Measurements from ENCODE around the gene TMEM225B. TPM values are rescaled to one million over a fixed set of nuclear protein-coding genes. Genes with fewer than 3 reads are reported as not detected.
A peak's percentile ranks its signal among the peaks of the same experiment; 100 is the strongest.

The TMEM225B gene
- total RNA-seq, 3 donors from 2014 or later: 0.58 to 1.2 (median 0.82) TPM

DNA sequence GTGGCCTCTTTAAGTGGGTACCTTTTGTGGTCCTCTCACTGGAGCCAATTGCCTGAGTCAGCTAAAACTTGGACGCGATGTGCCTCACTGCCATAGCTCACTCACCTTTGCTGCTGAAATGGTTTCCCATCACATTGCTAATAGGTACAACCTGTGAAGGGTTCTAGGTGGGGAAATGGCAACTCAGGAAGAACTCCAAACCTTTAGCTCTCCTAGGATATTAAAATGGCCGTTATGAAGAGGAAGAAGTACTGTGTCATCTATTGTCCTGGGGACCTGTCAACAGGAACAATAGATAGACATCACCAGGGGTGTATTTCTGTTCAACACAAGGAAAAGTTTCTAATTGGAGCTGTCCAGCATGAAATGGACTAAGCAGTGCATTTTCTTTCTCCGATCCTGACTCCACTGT is 40.9 kb upstream of the TMEM225B start:
- intact Hi-C loops (cut with DNase I, micrococcal nuclease): no loop called here
- no peak for DNase-seq
- no peaks in the 10 kb centered on the region for H3K36me3 ChIP-seq (ENCODE audit: low read depth)

GRCh38 chr7:99557940-99558305 is 40.1 kb upstream of the TMEM225B start:
- TF ChIP-seq CTCF (IDR thresholded peaks at IDR 0.05): no peak
- Histone ChIP-seq H3K36me3 (ENCODE audit: low read depth) (no peaks in the 10 kb centered on the region), H3K4me1 (ENCODE audit: low read depth) (peaks cover 20% of the 10 kb centered on the region), H3K4me3 (peak overlapping the region; percentile 90), H3K9me3 (no peaks in the 10 kb centered on the region)
- DNase-seq (no peak), ATAC-seq (peak; percentile 67)
- intact Hi-C loops (cut with DNase I, micrococcal nuclease): no loop called here

More for the DNA sequence above, 40.9 kb upstream of the TMEM225B start:
- no peak for ATAC-seq
- TF ChIP-seq CTCF (IDR thresholded peaks at IDR 0.05): no peak
- Histone ChIP-seq H3K4me3 (no peak overlapping the region), H3K4me1 (ENCODE audit: low read depth) (peaks cover 20% of the 10 kb centered on the region), H3K9me3 (no peaks in the 10 kb centered on the region)

DNA sequence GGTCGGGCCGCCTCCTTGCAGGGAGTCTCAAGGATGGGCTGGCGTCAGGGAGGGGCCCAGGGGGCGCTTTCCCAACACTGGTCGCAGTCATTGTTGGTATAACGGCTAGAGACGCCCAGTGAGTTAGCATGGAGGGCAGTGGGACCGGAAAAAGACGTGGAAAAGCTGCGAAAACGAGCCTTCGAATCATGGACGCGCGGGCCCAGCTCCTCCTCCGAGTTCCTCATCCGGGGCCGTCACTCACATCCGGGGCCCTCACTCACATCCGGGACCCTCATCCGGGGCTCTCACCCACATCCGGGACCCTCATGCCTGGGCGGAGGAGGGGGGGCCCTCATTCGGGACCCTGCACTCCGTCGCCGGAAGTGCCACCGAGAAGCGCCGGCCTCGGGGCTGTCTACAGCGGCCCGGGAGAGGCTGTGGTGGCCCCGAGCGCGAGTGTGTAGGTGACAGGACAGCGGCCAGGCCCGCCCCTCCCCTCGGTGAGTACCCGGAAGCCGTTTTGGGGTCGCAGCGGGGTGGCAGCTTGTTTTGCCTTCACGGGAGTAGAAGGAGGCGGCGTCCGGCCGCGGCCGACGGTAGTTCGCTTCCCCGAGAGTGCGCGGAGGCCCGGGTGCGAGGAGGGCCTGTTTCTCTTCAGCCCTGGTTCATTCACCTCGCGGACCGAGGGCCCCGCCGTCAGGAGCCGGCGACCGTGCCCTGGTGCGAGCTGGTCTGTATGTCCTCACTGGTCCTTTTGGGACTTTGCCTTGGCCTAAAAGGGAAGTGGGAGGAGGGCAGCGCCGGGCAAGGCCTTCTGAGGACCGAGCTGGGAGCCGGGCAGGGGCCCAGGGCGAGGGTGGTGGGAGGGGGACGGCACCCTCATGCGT is 39.5 kb upstream of the TMEM225B start, which contains the start of gene ZNF655:
ZNF655 (plus strand) TSS at position 337 of the 869 bp plus-strand sequence. CDS start 1,918 bp downstream, outside the sequence.
- peaks cover 20% of the 10 kb centered on the region for H3K4me1 ChIP-seq (ENCODE audit: low read depth)
- no peaks in the 10 kb centered on the region for H3K9me3 ChIP-seq
- H3K4me3 ChIP-seq: peak within 1 kb of the TSS; percentile 90
- H3K36me3 ChIP-seq (ENCODE audit: low read depth): peaks cover 2% of the 10 kb centered on the region
- intact Hi-C loops (cut with DNase I, micrococcal nuclease): no loop called here
- ATAC-seq (peak; percentile 94), DNase-seq (peak; percentile 90 to 95 (median 95))
- no peak for TF ChIP-seq CTCF (IDR thresholded peaks at IDR 0.05)

DNA sequence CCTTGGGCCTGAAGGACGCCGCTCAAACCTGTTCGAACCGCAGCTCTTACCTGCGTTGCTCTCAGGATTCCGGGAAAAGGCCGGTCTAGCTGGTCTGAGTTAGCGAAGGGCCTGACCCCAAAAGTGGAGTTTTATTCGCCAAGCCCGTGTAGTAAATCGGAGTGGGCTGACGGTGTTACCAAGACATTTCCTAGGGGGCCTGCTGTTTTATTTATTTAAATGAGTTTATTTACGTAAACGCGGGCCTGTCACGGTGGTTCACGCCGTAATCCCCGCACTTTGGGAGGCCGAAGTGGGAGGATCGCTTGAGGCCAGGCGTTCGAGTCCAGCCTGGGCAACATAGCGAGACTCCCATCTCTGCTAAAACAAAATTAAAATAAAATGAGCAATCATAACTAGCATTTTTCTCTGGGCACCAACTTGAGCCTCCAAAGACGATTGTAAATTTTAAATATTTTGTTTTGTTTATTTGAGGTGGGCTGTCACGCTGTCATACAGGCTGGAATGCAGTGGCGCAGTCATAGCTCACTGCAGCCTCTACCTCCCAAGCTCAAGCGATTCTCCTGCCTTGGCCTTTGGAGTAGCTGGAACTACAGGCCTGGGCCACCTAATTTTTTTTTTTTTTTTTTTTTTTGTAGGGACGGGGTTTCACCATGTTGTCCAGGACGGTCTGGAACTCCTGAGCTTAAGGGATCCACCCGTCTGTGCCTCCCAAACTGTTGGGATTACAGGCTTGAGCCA is 38.7 kb upstream of the TMEM225B start:
- peaks cover 5% of the 10 kb centered on the region for H3K36me3 ChIP-seq (ENCODE audit: low read depth)
- intact Hi-C loops (cut with DNase I, micrococcal nuclease): no loop called here
- DNase-seq (no peak), ATAC-seq (no peak)
- no peaks in the 10 kb centered on the region for H3K9me3 ChIP-seq
- peaks cover 20% of the 10 kb centered on the region for H3K4me1 ChIP-seq (ENCODE audit: low read depth)
- H3K4me3 ChIP-seq: peak overlapping the region; percentile 90
- no peak for TF ChIP-seq CTCF (IDR thresholded peaks at IDR 0.05)

DNA sequence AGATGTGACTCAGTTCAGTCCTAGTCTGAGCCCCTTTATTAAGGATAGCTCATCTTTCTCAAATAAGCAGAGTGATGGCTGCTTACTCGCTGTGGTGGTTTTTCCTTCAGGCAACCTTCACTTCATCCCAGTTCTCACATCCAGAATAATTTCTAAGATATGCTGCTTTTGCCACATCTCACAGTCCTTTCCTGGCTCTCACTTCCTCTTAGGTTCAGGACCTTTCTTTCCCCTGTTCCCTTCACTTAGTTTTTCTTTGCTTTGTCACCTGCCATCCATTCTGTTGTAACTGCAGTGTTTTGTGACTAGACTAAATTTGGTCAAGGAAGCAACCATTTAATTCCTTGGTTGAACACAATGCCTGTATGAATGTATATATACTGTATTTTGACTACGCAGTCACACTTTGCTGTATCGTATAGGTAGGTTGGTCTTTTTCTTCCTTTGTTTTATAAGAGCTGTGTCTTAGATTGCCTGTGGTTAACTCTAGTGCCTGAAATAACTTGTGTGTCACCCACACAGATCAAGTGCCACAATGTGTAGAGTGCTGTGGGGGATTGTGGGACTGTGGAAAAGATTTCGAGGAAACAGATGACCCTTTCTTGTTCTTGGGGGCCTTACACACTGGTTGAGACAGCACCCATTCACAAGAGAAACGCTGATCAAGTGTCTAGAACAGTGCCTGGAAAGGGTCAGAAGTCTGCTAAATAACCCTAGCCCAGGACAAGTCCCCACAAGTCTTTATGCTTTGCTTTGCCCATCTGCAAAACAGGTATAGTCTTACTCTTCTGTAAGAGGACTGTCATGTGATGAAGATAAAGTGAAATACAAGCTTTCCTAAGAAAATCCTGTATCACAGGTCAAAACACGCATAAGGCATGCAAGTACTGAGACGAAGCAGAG is 37.0 kb upstream of the TMEM225B start:
- peaks cover 5% of the 10 kb centered on the region for H3K36me3 ChIP-seq (ENCODE audit: low read depth)
- H3K9me3 ChIP-seq: no peaks in the 10 kb centered on the region
- no peak overlapping the region for H3K4me3 ChIP-seq
- intact Hi-C loops (cut with DNase I, micrococcal nuclease): no loop called here
- H3K4me1 ChIP-seq (ENCODE audit: low read depth): peaks cover 20% of the 10 kb centered on the region
- ATAC-seq (no peak), DNase-seq (no peak)
- TF ChIP-seq CTCF (IDR thresholded peaks at IDR 0.05): no peak
